NCI-H748 (cell line): ENCODE data around the gene BASP1.

ENCODE experiments used
- DNase-seq: peaks from one replicate; lab custom pipeline; 2025; ENCODE audit not compliant: unreplicated experiment; lab: John Stamatoyannopoulos, UW

The BASP1 gene

GRCh38 chr5:17217493-17218352 lies at the start of gene BASP1:
BASP1 (plus strand) TSS chr5:17217631; CDS start chr5:17275217, 57,586 bp downstream.
- DNase-seq, result peak; percentile 98

- DNase-seq, result no peak
Measured at GRCh38 chr5:17169507-17169906, 47.9 kb upstream of the BASP1 start.

- DNase-seq, result peak; percentile 36
Measured at GRCh38 chr5:17172791-17173190, 44.6 kb upstream of the BASP1 start.

GRCh38 chr5:17174965-17175364 lies 42.5 kb upstream of the BASP1 start:
- no peak for DNase-seq

- DNase-seq, result no peak
Measured at GRCh38 chr5:17177501-17178372, 39.7 kb upstream of the BASP1 start.

- DNase-seq, result no peak
Measured at GRCh38 chr5:17178373-17178675, 39.1 kb upstream of the BASP1 start.

- no peak for DNase-seq
Measured at GRCh38 chr5:17180330-17180843, 37.0 kb upstream of the BASP1 start.

GRCh38 chr5:17180864-17181723 lies 36.3 kb upstream of the BASP1 start:
- DNase-seq, result no peak

- no peak for DNase-seq
Measured at GRCh38 chr5:17182494-17182893, 34.9 kb upstream of the BASP1 start.

GRCh38 chr5:17182981-17183380 lies 34.5 kb upstream of the BASP1 start:
- DNase-seq, result no peak

GRCh38 chr5:17183831-17184230 lies 33.6 kb upstream of the BASP1 start:
- no peak for DNase-seq

- no peak for DNase-seq
Measured at GRCh38 chr5:17184588-17184987, 32.8 kb upstream of the BASP1 start.

- DNase-seq, result no peak
Measured at GRCh38 chr5:17185349-17185748, 32.1 kb upstream of the BASP1 start.

- DNase-seq, result no peak
Measured at GRCh38 chr5:17185773-17186172, 31.7 kb upstream of the BASP1 start.

- DNase-seq, result no peak
Measured at GRCh38 chr5:17186256-17186655, 31.2 kb upstream of the BASP1 start.

GRCh38 chr5:17187011-17187785 lies 30.2 kb upstream of the BASP1 start:
- no peak for DNase-seq

GRCh38 chr5:17187786-17188170 lies 29.7 kb upstream of the BASP1 start:
- no peak for DNase-seq

GRCh38 chr5:17189381-17190036 lies 27.9 kb upstream of the BASP1 start:
- peak; percentile 95 for DNase-seq

GRCh38 chr5:17190242-17190778 lies 27.1 kb upstream of the BASP1 start:
- peak; percentile 64 for DNase-seq
